Activated CD4-positive, alpha-beta T cell treated with anti-CD3 and anti-CD28 coated beads, Interleukin-2, amount 50 U/mL, for 24 hours (primary cell): Measurements from ENCODE around the gene ARRDC5.
A peak's percentile ranks its signal among the peaks of the same experiment; 100 is the strongest.
"Not testable (repeated sequence)": the region's sequence is repeated elsewhere in the genome, so short reads cannot be mapped to it uniquely, and the experiment has no call there.

Experiments
- DNase-seq, 2 donors: peaks; one replicate each; pipeline ENCODE4 v3.0.0-alpha.2; 2020; ENCODE audit warnings: low read depth in 1 of 2, low spot score in 1 of 2

The ARRDC5 gene

GRCh38 chr19:4910594-4911281 is 8.0 kb upstream of the ARRDC5 start:
- no peak for DNase-seq

DNA sequence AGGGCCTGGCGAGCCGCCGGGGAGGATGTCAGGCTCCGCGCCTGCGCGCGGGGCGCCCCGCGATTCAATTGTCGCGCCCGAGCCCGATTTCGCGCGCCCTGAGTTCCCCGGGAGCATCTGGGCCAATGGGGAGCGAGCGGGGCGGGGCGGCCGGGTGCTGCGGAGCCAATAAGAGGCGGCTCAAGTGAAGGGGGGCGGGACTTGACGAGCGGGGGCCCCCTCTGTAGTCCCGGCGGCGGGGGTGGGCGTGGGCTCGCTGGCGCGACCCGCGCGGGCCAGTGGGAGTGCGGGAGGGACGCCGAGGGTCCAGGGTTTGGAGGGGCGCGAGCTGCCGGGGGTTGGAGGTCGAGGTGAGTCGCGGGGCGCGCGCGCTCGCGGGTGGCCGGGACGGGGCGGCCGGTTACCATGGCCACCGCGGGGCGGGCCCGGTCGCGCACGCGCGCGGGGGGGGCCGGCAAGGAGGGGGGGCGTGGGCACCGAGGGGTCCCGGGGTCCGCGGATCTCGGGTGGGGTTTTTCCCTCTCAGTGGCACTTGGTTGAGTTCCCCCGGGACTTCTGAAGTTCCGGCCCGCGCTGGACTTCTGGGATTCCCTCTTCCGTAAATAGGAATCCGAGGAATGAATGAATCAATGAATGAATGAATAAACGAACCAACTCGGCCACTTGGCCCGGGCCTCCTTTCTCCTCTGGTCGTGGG is 7.3 kb upstream of the ARRDC5 start:
- peak; percentile 88 to 90 for DNase-seq

- peak; percentile 28 to 69 for DNase-seq
Measured at GRCh38 chr19:4909156-4909896, 6.6 kb upstream of the ARRDC5 start, which contains the start of gene UHRF1. Gene UHRF1, plus strand, starts transcription at chr19:4909501. Its CDS starts 1,385 bp downstream, at chr19:4910886.

DNA sequence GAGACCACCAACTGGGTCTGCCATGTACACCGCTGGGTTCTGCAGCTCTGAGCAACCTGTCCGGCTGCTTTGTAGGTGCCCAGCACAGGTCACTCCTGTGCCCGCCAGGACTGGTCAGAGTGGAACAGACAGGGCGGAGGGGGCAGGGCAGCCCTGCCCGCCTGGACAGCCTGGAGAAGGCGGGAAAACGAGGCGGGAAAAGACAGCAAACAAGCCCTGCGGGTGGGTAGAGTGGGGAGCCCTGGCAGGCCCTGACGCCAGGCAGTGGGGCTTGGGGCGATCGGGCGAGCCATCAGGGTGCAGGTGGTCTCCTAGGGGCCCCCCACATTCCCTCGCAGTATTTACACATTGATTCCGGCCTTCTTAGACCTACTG is 6.1 kb upstream of the ARRDC5 start:
- no peak for DNase-seq

DNA sequence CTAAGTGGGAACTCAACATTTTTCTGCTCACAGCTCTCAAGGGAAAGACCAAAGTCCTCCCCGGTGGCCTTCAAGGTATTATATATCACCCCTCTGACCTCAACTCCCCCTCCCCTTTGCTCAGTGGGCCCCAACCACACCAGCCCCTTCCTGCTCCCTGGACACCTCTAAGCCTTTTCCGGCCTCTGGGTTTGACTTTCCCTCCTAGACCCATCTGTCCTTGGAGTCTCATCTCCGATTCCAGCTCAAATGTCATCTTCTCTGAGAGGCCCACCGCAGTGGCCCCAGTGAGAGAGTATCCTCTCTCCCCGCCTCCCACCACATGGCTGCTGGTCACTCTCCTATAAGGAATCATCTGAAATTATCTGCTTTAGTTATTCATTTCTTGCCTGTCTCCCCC is 5.7 kb upstream of the ARRDC5 start:
- no peak for DNase-seq

DNA sequence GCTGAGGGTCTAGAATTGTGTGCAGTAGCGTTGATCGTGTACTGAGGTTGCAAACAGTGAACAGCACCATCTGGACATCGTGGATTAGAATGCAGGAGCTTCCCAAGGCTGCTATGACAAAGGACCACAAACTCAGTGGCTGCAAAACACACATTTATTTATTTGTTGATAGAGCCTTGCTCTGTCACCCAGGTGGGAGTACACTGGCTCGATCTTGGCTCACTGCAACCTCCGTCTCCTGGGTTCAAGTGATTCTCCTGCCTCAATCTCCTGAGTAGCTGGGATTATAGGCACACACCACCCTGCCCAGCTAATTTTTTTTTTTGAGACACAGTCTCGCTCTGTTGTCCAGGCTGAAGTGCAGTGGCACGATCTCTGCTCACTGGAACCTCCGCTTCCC is 4.3 kb upstream of the ARRDC5 start:
- DNase-seq = no peak

GRCh38 chr19:4904481-4904880 is 1.8 kb upstream of the ARRDC5 start:
- DNase-seq = no peak

- not testable (repeated sequence) for DNase-seq
Measured at GRCh38 chr19:4900879-4901278, 1.8 kb downstream of the ARRDC5 start.

- DNase-seq = no peak
Measured at GRCh38 chr19:4897146-4897545, 5.5 kb downstream of the ARRDC5 start.

DNA sequence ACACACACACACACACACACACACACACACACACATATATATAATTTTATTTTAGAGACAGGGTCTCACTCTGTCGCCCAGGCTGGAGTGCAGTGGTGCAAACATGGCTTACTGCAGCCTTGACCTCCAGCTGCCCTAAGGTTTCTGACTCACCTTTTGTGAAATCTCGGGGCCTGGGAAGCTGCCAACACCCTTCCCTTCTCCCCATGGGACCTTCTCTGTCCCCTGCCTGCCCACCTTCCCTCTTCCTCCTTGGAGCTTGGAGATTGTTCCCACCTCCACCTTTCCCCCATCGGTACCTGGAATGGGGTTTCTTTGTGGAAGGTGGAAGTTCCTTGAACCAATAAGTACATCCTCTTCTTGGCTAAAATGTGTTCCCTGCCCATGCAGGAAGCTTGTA is 6.3 kb downstream of the ARRDC5 start:
- DNase-seq = no peak

GRCh38 chr19:4892962-4893361 is 9.7 kb downstream of the ARRDC5 start:
- DNase-seq = not testable (repeated sequence)

- DNase-seq = no peak
Measured at GRCh38 chr19:4891066-4891465, 11.6 kb downstream of the ARRDC5 start.

- no peak for DNase-seq
Measured at GRCh38 chr19:4889034-4889815, 13.5 kb downstream of the ARRDC5 start.

DNA sequence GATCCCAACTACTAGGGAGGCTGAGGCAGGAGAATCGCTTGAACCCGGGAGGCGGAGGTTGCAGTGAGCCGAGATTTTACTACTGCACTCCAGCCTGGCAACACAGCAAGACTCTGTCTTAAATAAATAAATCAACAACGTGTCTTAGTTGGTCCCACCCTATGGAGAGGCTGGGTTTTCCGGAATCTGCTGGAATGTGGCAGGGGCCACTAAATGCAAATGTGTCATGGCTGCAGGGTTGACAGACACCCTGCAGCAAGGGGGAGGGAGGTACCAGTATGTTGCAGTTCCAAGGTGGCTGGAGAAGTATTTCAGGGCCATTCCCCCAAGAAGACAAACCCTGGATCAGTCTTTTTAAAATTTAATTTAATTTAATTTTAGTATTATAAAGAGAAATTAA is 14.9 kb downstream of the ARRDC5 start:
- not testable (repeated sequence) for DNase-seq

GRCh38 chr19:4884993-4885392 is 17.7 kb downstream of the ARRDC5 start:
- not testable (repeated sequence) for DNase-seq

DNA sequence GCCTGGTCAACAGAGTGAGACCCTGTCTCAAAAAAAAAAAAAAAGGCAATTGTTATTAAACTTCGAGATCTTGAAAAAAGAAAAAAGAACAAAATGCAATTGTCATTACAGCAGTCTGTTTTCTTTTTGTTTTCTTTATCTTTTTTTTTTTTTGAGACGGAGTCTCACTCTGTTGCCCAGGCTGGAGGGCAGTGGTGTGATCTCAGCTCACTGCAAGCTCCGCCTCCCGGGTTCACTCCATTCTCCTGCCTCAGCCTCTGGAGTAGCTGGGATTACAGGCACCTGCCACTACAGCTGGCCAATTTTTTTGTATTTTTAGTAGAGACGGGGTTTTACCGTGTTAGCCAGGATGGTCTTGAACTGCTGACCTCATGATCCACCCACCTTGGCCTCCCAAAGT is 19.8 kb downstream of the ARRDC5 start:
- not testable (repeated sequence) for DNase-seq

- DNase-seq = no peak
Measured at GRCh38 chr19:4879041-4879440, 23.7 kb downstream of the ARRDC5 start.

- DNase-seq = no peak
Measured at GRCh38 chr19:4878491-4878968, 24.2 kb downstream of the ARRDC5 start.

DNA sequence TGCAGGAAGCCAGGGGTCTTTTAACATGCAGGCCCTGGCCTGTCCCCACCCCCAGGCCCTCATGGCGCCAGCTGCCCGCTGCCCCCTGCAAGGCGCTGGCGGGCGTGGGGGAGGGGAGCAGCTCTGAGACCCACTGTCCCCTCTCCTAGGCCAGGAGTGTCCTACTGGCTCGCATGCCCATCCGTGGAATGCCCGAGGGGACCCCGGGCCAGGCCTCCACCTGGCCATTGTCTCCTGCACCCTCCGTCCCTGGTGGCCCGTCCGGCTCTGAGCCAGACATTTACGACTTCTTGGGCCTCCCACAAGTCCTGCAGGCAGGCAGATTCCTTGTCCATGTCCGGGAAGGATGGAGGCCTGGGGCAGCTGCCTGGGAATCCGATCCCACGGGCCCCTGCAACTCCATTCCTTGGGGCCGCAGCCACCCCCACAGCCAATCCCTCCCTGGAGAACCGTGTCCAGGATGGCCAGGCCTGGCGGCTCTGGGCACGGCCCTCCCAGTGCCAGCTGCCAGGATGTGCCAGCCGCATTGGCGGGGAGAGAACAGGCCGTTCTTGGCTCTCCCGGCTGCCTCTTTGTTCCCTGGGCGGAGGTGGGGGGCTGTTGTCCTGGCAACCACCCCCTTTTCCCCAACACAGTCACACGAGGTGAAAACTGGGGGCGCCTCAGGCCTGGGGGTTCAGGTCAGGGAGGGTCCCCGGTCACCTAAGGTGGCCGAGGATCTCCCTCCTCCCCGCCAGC is 24.8 kb downstream of the ARRDC5 start:
- no peak for DNase-seq

- DNase-seq = no peak
Measured at GRCh38 chr19:4873930-4874329, 28.8 kb downstream of the ARRDC5 start.
